AG09309 (cell line): ENCODE measurements around the gene VSIG10.
"Not testable (repeated sequence)": the region's sequence is repeated elsewhere in the genome, so short reads cannot be mapped to it uniquely, and the experiment has no call there.

ENCODE experiments used
- DNase-seq: peaks from one replicate; pipeline ENCODE4 v3.0.0-alpha.2; 2010; ENCODE audit warnings: low read depth
- H3K4me3 ChIP-seq: 2 replicates; pipeline ENCODE4 v1.5.1; 2011; ENCODE audit warnings: mild to moderate bottlenecking, low read depth, low read length, moderate library complexity; ENCODE audit not compliant: control insufficient read depth
- TF ChIP-seq, protein P1 (sequence below): IDR thresholded peaks from 2 replicates; pipeline ENCODE4 v1.5.1; 2011; ENCODE audit warnings: mild to moderate bottlenecking, low read depth, low read length, inconsistent platforms; ENCODE audit not compliant: insufficient read depth, control insufficient read depth; ENCODE audit errors: missing control alignments

VSIG10 gene

DNA sequence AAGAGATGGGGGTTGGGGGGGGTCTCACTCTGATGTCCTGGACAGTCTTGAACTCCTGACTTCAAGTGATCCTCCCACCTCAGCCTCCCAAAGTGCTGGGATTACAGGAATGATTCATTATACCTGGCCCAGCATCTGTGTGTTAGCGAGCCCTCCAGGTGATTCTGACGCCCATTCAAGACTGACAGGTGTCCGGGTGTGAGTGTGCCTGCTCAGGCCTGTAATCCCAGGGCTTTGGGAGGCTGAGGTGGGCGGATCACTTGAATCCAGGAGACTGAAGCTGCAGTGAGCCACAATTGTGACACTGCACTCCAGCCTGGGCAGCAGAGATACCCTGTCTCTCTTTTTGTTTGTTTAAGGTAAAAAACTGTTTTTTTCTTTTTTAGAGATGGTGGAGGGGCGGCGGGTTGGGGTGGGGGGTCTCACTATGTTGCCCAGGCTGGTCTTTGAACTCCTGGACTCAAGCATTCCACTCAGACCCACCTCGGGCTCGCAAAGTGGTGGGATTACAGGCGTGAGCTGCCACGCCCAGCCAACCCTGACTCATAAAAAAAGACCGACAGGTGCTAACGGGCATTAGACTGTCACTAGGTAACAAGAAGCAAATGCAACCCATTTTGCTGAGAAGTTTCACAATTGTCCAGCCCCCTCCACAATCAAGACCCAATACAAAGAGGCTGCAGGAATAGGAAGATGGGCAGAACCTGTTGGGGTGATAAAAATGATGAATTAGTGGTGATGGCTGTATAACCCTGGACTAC, 4.7 kb downstream of the VSIG10 start:
- TF ChIP-seq, protein P1, sequence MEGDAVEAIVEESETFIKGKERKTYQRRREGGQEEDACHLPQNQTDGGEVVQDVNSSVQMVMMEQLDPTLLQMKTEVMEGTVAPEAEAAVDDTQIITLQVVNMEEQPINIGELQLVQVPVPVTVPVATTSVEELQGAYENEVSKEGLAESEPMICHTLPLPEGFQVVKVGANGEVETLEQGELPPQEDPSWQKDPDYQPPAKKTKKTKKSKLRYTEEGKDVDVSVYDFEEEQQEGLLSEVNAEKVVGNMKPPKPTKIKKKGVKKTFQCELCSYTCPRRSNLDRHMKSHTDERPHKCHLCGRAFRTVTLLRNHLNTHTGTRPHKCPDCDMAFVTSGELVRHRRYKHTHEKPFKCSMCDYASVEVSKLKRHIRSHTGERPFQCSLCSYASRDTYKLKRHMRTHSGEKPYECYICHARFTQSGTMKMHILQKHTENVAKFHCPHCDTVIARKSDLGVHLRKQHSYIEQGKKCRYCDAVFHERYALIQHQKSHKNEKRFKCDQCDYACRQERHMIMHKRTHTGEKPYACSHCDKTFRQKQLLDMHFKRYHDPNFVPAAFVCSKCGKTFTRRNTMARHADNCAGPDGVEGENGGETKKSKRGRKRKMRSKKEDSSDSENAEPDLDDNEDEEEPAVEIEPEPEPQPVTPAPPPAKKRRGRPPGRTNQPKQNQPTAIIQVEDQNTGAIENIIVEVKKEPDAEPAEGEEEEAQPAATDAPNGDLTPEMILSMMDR: no peak
- DNase-seq: no peak
- H3K4me3 ChIP-seq: no peak overlapping the region

DNA sequence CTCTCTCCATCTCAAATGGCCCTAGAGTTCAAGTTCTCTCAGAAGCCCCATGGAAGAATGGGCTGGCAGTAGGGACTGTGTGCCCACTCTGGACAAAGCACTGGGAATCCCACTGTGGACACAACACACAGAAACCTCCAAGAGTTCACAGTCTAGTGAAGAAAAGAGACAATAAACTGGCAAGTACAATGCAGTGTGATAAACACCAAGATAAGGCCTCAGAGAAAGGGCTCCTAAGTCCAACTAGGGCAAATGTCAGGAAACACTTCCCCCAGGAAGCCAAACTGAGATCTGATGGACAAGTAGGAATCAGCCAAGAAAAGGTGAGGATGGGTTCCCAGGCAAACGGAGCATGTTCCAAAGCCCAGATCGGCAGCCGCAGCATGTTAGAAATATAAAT, 5.4 kb downstream of the VSIG10 start:
- H3K4me3 ChIP-seq: no peak overlapping the region
- TF ChIP-seq, protein P1: no peak
- DNase-seq: no peak

DNA sequence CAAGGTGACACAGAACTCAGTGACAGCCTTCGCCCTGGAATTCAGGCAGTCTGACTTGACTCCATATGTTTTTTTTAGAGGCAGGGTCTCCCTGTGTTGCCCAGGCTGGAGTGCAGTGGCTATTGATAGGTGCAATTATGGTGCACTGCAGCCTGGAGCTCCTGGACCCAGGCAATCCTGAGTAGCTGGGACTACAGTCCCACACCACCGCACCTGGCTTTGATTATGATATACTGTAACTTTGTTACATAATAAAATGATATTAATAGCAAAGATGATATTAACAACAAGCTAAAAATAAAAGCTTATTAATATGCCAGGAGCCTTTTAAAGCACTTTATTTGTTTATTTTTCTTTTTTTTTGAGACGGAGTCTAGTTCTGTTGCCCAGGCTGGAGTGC, 9.8 kb downstream of the VSIG10 start:
- DNase-seq: no peak
- no peak overlapping the region for H3K4me3 ChIP-seq
- TF ChIP-seq, protein P1: no peak

DNA sequence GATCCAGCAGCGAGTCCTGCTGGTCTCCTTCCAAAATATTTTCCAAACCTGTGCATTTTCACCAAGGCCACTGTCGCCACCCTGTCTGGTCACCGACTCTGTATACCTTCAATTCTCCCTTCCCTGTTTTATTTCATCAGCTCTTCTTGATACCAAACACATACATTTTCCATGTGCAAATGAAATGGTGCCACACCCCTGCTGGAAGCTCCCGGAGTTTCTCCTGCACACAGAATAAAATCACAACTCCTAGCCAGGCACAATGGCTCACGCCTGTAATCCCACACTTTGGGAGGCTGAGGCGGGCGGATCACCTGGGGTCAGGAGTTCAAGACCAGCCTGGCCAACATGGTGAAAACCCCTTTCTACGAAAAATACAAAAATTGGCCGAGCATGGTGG, 14.0 kb downstream of the VSIG10 start:
- H3K4me3 ChIP-seq: no peak overlapping the region
- TF ChIP-seq, protein P1: no peak
- no peak for DNase-seq

DNA sequence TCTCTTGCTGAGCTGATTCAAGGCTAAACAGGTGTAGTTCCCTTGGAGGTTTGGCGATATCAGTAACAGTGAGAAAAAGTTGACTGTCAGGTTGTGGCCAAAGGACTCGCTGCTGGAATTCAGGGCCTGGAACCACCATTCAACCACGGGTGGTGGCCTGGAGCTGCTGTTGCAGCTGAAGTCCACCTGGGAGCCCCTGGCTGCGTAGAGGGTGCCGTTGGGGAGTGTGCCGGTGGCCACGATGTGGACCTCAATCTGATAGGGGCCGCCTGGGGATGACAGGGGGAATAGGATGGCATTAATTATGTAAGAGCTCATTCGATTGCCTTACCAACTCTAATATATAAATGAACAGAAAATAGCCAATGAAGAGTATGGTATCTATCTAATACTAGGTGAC, 21.6 kb downstream of the VSIG10 start:
- H3K4me3 ChIP-seq: no peak overlapping the region
- TF ChIP-seq, protein P1: no peak
- no peak for DNase-seq

DNA sequence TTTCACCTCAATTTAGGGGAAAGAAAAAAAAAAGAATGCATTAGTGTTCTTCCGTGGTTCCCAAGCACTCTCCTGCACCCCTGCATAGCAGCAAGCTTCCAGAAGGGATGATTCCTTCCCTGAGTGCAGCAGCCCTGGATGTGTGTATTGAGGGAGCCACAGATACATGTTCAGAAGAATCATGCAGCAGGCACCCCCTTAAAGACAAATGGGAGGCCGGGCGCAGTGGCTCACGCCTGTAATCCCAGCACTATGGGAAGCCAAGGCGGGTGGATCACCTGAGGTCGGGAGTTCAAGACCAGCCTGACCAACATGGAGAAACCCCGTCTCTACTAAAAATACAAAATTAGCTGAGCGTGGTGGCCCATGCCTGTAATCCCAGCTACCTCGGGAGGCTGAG, 22.3 kb downstream of the VSIG10 start:
- not testable (repeated sequence) for DNase-seq, H3K4me3 ChIP-seq

DNA sequence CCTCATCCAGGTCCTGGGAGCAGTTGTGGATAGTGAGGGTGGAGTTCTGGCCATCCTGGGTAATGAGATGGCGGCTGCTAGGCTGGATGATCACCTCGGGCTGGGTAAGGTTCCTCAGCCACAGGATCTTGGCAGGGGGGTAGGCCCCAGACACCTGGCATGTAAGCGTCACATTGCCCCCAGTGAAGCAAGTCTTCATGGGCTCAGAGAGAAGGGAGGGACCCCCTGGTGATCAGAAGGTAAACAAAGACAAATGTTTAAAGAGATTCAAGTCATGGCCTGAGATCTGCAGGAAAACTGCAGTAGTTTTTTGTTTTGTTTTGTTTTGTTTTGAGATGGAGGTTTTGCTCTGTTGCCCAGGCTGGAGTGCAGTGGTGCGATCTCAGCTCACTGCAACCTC, 30.0 kb downstream of the VSIG10 start:
- no peak overlapping the region for H3K4me3 ChIP-seq
- TF ChIP-seq, protein P1: no peak
- no peak for DNase-seq
